ENCODE measurements around the gene MTHFD1L.

Gene MTHFD1L

GRCh38 chr6:150925976-150926375 lies 60.5 kb downstream of the MTHFD1L start:
- Histone ChIP-seq H3K27me3 (ENCODE audit: control insufficient read depth in 5 of 5, insufficient read depth in 4 of 5, low read length in 5 of 5) (no peaks in the 10 kb centered on the region), H3K9me3 (ENCODE audit: control insufficient read depth in 5 of 5, low read length in 5 of 5) (no peaks in the 10 kb centered on the region), H3K4me3 (ENCODE audit: low read depth in 1 of 5, low read length in 5 of 5) (peak overlapping the region in 1 of 5 donors; percentile 19), H3K9ac (ENCODE audit: low read length in 5 of 5) (no peak overlapping the region), H3K36me3 (ENCODE audit: control insufficient read depth in 5 of 5, insufficient read depth in 5 of 5, low read length in 5 of 5) (peaks cover 0 to 4% (median 0%) of the 10 kb centered on the region in 5 donors), H3K27ac (ENCODE audit: low read depth, low read length) (peak overlapping the region; percentile 57), H3K4me1 (ENCODE audit: control insufficient read depth in 5 of 5, insufficient read depth in 5 of 5, low read length in 5 of 5) (peaks cover 0 to 19% (median 11%) of the 10 kb centered on the region in 5 donors)

GRCh38 chr6:150928882-150929281 lies 63.4 kb downstream of the MTHFD1L start:
- no peaks in the 10 kb centered on the region for H3K27me3 ChIP-seq (ENCODE audit: control insufficient read depth in 5 of 5, insufficient read depth in 4 of 5, low read length in 5 of 5)
- H3K27ac ChIP-seq (ENCODE audit: low read depth, low read length) = no peak overlapping the region
- no peaks in the 10 kb centered on the region for H3K9me3 ChIP-seq (ENCODE audit: control insufficient read depth in 5 of 5, low read length in 5 of 5)

GRCh38 chr6:150929416-150929815 lies 63.9 kb downstream of the MTHFD1L start:
- Histone ChIP-seq H3K9me3 (ENCODE audit: control insufficient read depth in 5 of 5, low read length in 5 of 5) (no peaks in the 10 kb centered on the region), H3K27me3 (ENCODE audit: control insufficient read depth in 5 of 5, insufficient read depth in 4 of 5, low read length in 5 of 5) (no peaks in the 10 kb centered on the region), H3K36me3 (ENCODE audit: control insufficient read depth in 5 of 5, insufficient read depth in 5 of 5, low read length in 5 of 5) (peaks cover 0 to 2% (median 0%) of the 10 kb centered on the region in 5 donors), H3K27ac (ENCODE audit: low read depth, low read length) (no peak overlapping the region), H3K4me3 (ENCODE audit: low read depth in 1 of 5, low read length in 5 of 5) (no peak overlapping the region), H3K9ac (ENCODE audit: low read length in 5 of 5) (no peak overlapping the region), H3K4me1 (ENCODE audit: control insufficient read depth in 5 of 5, insufficient read depth in 5 of 5, low read length in 5 of 5) (peaks cover 2 to 25% (median 22%) of the 10 kb centered on the region in 5 donors)

More at GRCh38 chr6:150928882-150929281, 63.4 kb downstream of the MTHFD1L start:
- peaks cover 2 to 25% (median 22%) of the 10 kb centered on the region in 5 donors for H3K4me1 ChIP-seq (ENCODE audit: control insufficient read depth in 5 of 5, insufficient read depth in 5 of 5, low read length in 5 of 5)
- no peaks in the 10 kb centered on the region for H3K36me3 ChIP-seq (ENCODE audit: control insufficient read depth in 5 of 5, insufficient read depth in 5 of 5, low read length in 5 of 5)
- no peak overlapping the region for H3K9ac ChIP-seq (ENCODE audit: low read length in 5 of 5)
- no peak overlapping the region for H3K4me3 ChIP-seq (ENCODE audit: low read depth in 1 of 5, low read length in 5 of 5)

- Histone ChIP-seq H3K9ac (ENCODE audit: low read length in 5 of 5) (no peak overlapping the region), H3K27me3 (ENCODE audit: control insufficient read depth in 5 of 5, insufficient read depth in 4 of 5, low read length in 5 of 5) (no peaks in the 10 kb centered on the region), H3K27ac (ENCODE audit: low read depth, low read length) (no peak overlapping the region), H3K9me3 (ENCODE audit: control insufficient read depth in 5 of 5, low read length in 5 of 5) (no peaks in the 10 kb centered on the region), H3K4me3 (ENCODE audit: low read depth in 1 of 5, low read length in 5 of 5) (no peak overlapping the region), H3K36me3 (ENCODE audit: control insufficient read depth in 5 of 5, insufficient read depth in 5 of 5, low read length in 5 of 5) (peaks cover 0 to 2% (median 0%) of the 10 kb centered on the region in 5 donors), H3K4me1 (ENCODE audit: control insufficient read depth in 5 of 5, insufficient read depth in 5 of 5, low read length in 5 of 5) (peaks cover 2 to 18% (median 13%) of the 10 kb centered on the region in 5 donors)
Observed at GRCh38 chr6:150930841-150931240, 65.3 kb downstream of the MTHFD1L start.

GRCh38 chr6:150931405-150931804 lies 65.9 kb downstream of the MTHFD1L start:
- H3K36me3 ChIP-seq (ENCODE audit: control insufficient read depth in 5 of 5, insufficient read depth in 5 of 5, low read length in 5 of 5) = peaks cover 0 to 2% (median 0%) of the 10 kb centered on the region in 5 donors
- H3K9me3 ChIP-seq (ENCODE audit: control insufficient read depth in 5 of 5, low read length in 5 of 5) = no peaks in the 10 kb centered on the region
- peaks cover 2 to 14% (median 8%) of the 10 kb centered on the region in 5 donors for H3K4me1 ChIP-seq (ENCODE audit: control insufficient read depth in 5 of 5, insufficient read depth in 5 of 5, low read length in 5 of 5)
- H3K27me3 ChIP-seq (ENCODE audit: control insufficient read depth in 5 of 5, insufficient read depth in 4 of 5, low read length in 5 of 5) = no peaks in the 10 kb centered on the region
- no peak overlapping the region for H3K27ac ChIP-seq (ENCODE audit: low read depth, low read length)
- no peak overlapping the region for H3K4me3 ChIP-seq (ENCODE audit: low read depth in 1 of 5, low read length in 5 of 5)
- no peak overlapping the region for H3K9ac ChIP-seq (ENCODE audit: low read length in 5 of 5)

GRCh38 chr6:150932996-150933395 lies 67.5 kb downstream of the MTHFD1L start:
- H3K27me3 ChIP-seq (ENCODE audit: control insufficient read depth in 5 of 5, insufficient read depth in 4 of 5, low read length in 5 of 5) = no peaks in the 10 kb centered on the region
- H3K27ac ChIP-seq (ENCODE audit: low read depth, low read length) = no peak overlapping the region
- peaks cover 0 to 4% (median 0%) of the 10 kb centered on the region in 5 donors for H3K36me3 ChIP-seq (ENCODE audit: control insufficient read depth in 5 of 5, insufficient read depth in 5 of 5, low read length in 5 of 5)
- no peak overlapping the region for H3K9ac ChIP-seq (ENCODE audit: low read length in 5 of 5)
- peaks cover 4 to 23% (median 17%) of the 10 kb centered on the region in 5 donors for H3K4me1 ChIP-seq (ENCODE audit: control insufficient read depth in 5 of 5, insufficient read depth in 5 of 5, low read length in 5 of 5)
- no peak overlapping the region for H3K4me3 ChIP-seq (ENCODE audit: low read depth in 1 of 5, low read length in 5 of 5)
- H3K9me3 ChIP-seq (ENCODE audit: control insufficient read depth in 5 of 5, low read length in 5 of 5) = no peaks in the 10 kb centered on the region

GRCh38 chr6:150934380-150934779 lies 68.9 kb downstream of the MTHFD1L start:
- H3K4me1 ChIP-seq (ENCODE audit: control insufficient read depth in 5 of 5, insufficient read depth in 5 of 5, low read length in 5 of 5) = peaks cover 4 to 23% (median 17%) of the 10 kb centered on the region in 5 donors
- peaks cover 0 to 4% (median 0%) of the 10 kb centered on the region in 5 donors for H3K36me3 ChIP-seq (ENCODE audit: control insufficient read depth in 5 of 5, insufficient read depth in 5 of 5, low read length in 5 of 5)
- H3K27ac ChIP-seq (ENCODE audit: low read depth, low read length) = no peak overlapping the region
- H3K4me3 ChIP-seq (ENCODE audit: low read depth in 1 of 5, low read length in 5 of 5) = no peak overlapping the region
- no peaks in the 10 kb centered on the region for H3K9me3 ChIP-seq (ENCODE audit: control insufficient read depth in 5 of 5, low read length in 5 of 5)
- H3K27me3 ChIP-seq (ENCODE audit: control insufficient read depth in 5 of 5, insufficient read depth in 4 of 5, low read length in 5 of 5) = no peaks in the 10 kb centered on the region
- H3K9ac ChIP-seq (ENCODE audit: low read length in 5 of 5) = no peak overlapping the region

- H3K4me3 ChIP-seq (ENCODE audit: low read depth in 1 of 5, low read length in 5 of 5) = no peak overlapping the region
- H3K9ac ChIP-seq (ENCODE audit: low read length in 5 of 5) = no peak overlapping the region
- H3K27ac ChIP-seq (ENCODE audit: low read depth, low read length) = no peak overlapping the region
- H3K27me3 ChIP-seq (ENCODE audit: control insufficient read depth in 5 of 5, insufficient read depth in 4 of 5, low read length in 5 of 5) = no peaks in the 10 kb centered on the region
- no peaks in the 10 kb centered on the region for H3K9me3 ChIP-seq (ENCODE audit: control insufficient read depth in 5 of 5, low read length in 5 of 5)
- H3K4me1 ChIP-seq (ENCODE audit: control insufficient read depth in 5 of 5, insufficient read depth in 5 of 5, low read length in 5 of 5) = peaks cover 4 to 23% (median 18%) of the 10 kb centered on the region in 5 donors
- peaks cover 0 to 4% (median 0%) of the 10 kb centered on the region in 5 donors for H3K36me3 ChIP-seq (ENCODE audit: control insufficient read depth in 5 of 5, insufficient read depth in 5 of 5, low read length in 5 of 5)
Observed at GRCh38 chr6:150936021-150936555, 70.6 kb downstream of the MTHFD1L start.

GRCh38 chr6:150937132-150937906 lies 71.8 kb downstream of the MTHFD1L start:
- Histone ChIP-seq H3K4me3 (ENCODE audit: low read depth in 1 of 5, low read length in 5 of 5) (peak overlapping the region in 1 of 5 donors; percentile 53), H3K9me3 (ENCODE audit: control insufficient read depth in 5 of 5, low read length in 5 of 5) (no peaks in the 10 kb centered on the region), H3K27me3 (ENCODE audit: control insufficient read depth in 5 of 5, insufficient read depth in 4 of 5, low read length in 5 of 5) (no peaks in the 10 kb centered on the region), H3K4me1 (ENCODE audit: control insufficient read depth in 5 of 5, insufficient read depth in 5 of 5, low read length in 5 of 5) (peaks cover 4 to 20% (median 14%) of the 10 kb centered on the region in 5 donors), H3K27ac (ENCODE audit: low read depth, low read length) (peak overlapping the region; percentile 26), H3K36me3 (ENCODE audit: control insufficient read depth in 5 of 5, insufficient read depth in 5 of 5, low read length in 5 of 5) (peaks cover 0 to 4% (median 0%) of the 10 kb centered on the region in 5 donors), H3K9ac (ENCODE audit: low read length in 5 of 5) (no peak overlapping the region)

- Histone ChIP-seq H3K9ac (ENCODE audit: low read length in 5 of 5) (no peak overlapping the region), H3K27me3 (ENCODE audit: control insufficient read depth in 5 of 5, insufficient read depth in 4 of 5, low read length in 5 of 5) (no peaks in the 10 kb centered on the region)
Observed at GRCh38 chr6:150939399-150939798, 73.9 kb downstream of the MTHFD1L start.

More at GRCh38 chr6:150939399-150939798, 73.9 kb downstream of the MTHFD1L start:
- H3K9me3 ChIP-seq (ENCODE audit: control insufficient read depth in 5 of 5, low read length in 5 of 5) = no peaks in the 10 kb centered on the region
- peaks cover 2 to 13% (median 8%) of the 10 kb centered on the region in 5 donors for H3K4me1 ChIP-seq (ENCODE audit: control insufficient read depth in 5 of 5, insufficient read depth in 5 of 5, low read length in 5 of 5)
- no peak overlapping the region for H3K27ac ChIP-seq (ENCODE audit: low read depth, low read length)
- H3K4me3 ChIP-seq (ENCODE audit: low read depth in 1 of 5, low read length in 5 of 5) = no peak overlapping the region
- peaks cover 0 to 4% (median 0%) of the 10 kb centered on the region in 5 donors for H3K36me3 ChIP-seq (ENCODE audit: control insufficient read depth in 5 of 5, insufficient read depth in 5 of 5, low read length in 5 of 5)

Measured in subcutaneous abdominal adipose tissue (tissue), 5 donors.